HFF-Myc (cell line): ENCODE results near the gene PHPT1.
"Not testable (repeated sequence)": the region's sequence is repeated elsewhere in the genome, so short reads cannot be mapped to it uniquely, and the experiment has no call there.

ENCODE experiments used
- DNase-seq: peaks from one replicate; pipeline ENCODE4 v3.0.0-alpha.2; 2011; ENCODE audit warnings: low read depth; ENCODE audit errors: extremely low read depth
- H3K4me3 ChIP-seq: replicated peaks from 2 replicates; pipeline ENCODE4 v1.5.1; 2011; ENCODE audit warnings: low read depth, mild to moderate bottlenecking, control low read depth, low read length
- CTCF ChIP-seq: IDR thresholded peaks from 2 replicates; pipeline ENCODE4 v1.5.1; 2012; ENCODE audit warnings: mild to moderate bottlenecking, low read depth, low read length, control low read depth; ENCODE audit errors: missing control alignments

The PHPT1 gene

GRCh38 chr9:136849038-136849959, at the start of gene PHPT1:
PHPT1 (plus strand) TSS chr9:136849409; CDS start chr9:136849431, 22 bp downstream.
- TF ChIP-seq CTCF: no peak
- peak within 1 kb of the TSS; percentile 75 for H3K4me3 ChIP-seq
- DNase-seq: peak; percentile 97

- peak overlapping the region; percentile 35 for H3K4me3 ChIP-seq
- no peak for DNase-seq
- TF ChIP-seq CTCF: no peak
Observed at GRCh38 chr9:136799854-136800657, 49.2 kb upstream of the PHPT1 start.

- no peak overlapping the region for H3K4me3 ChIP-seq
- TF ChIP-seq CTCF: no peak
- DNase-seq: no peak
Observed at GRCh38 chr9:136802321-136802720, 46.9 kb upstream of the PHPT1 start.

- not testable (repeated sequence) for DNase-seq, H3K4me3 ChIP-seq
Observed at GRCh38 chr9:136803009-136803550, 46.1 kb upstream of the PHPT1 start.

GRCh38 chr9:136803551-136804508, 45.4 kb upstream of the PHPT1 start:
- no peak for DNase-seq
- TF ChIP-seq CTCF: no peak
- H3K4me3 ChIP-seq: no peak overlapping the region

GRCh38 chr9:136804509-136805206, 44.6 kb upstream of the PHPT1 start:
- no peak overlapping the region for H3K4me3 ChIP-seq
- TF ChIP-seq CTCF: no peak
- no peak for DNase-seq
